Common myeloid progenitor, CD34-positive (primary cell): ENCODE measurements around the gene ZNF646.
A peak's percentile ranks its signal among the peaks of the same experiment; 100 is the strongest.

Experiments
- CTCF ChIA-PET: fragments of 350-600 bp; sonication (Branson Sonifier 250); formaldehyde crosslinking; loops from one replicate; lab custom pipeline; 2021; ENCODE audit warnings: antibody characterized with exemption; lab: Charles Lee
- POLR2A ChIA-PET: fragments of 350-600 bp; sonication (Branson Sonifier 250); formaldehyde crosslinking; loops from one replicate; lab custom pipeline; 2021; ENCODE audit warnings: antibody characterized with exemption; lab: Charles Lee
- DNase-seq, 3 donors: peaks; one replicate each; pipeline versions ENCODE4 v3.0.0 to v3.0.0-alpha.2; 2013
- H3K27ac ChIP-seq, 2 experiments: 1 replicate in 1 of 2; 2 replicates in 1 of 2; pipeline ENCODE4 v1.7.0; 2013; ENCODE audit warnings: inconsistent platforms in 2 of 2, low read length in 2 of 2, mild to moderate bottlenecking in 2 of 2, low read depth in 1 of 2, moderate library complexity in 1 of 2; ENCODE audit not compliant: severe bottlenecking in 2 of 2, insufficient read depth in 1 of 2, poor library complexity in 1 of 2
- H3K27me3 ChIP-seq, 5 experiments: replicated peaks in 2 of 5; 1 replicate in 3 of 5; 2 replicates in 2 of 5; pipeline versions ENCODE4 v1.6.1 to v1.7.0; 2013; ENCODE audit warnings: low read length in 4 of 5, mild to moderate bottlenecking in 2 of 5, moderate library complexity in 2 of 5, inconsistent platforms in 1 of 5; ENCODE audit not compliant: insufficient read depth in 5 of 5, control insufficient read depth in 4 of 5
- H3K36me3 ChIP-seq, 4 experiments: 1 replicate in 2 of 4; 2 replicates in 2 of 4; pipeline versions ENCODE4 v1.6.1 to v1.7.0; 2013; ENCODE audit warnings: low read length in 3 of 4, control low read depth in 1 of 4, mild to moderate bottlenecking in 1 of 4; ENCODE audit not compliant: control insufficient read depth in 4 of 4, insufficient read depth in 4 of 4
- H3K4me1 ChIP-seq, 4 experiments: 1 replicate in 3 of 4; 2 replicates in 1 of 4; pipeline versions ENCODE4 v1.6.1 to v1.7.1; 2013; ENCODE audit warnings: low read length in 3 of 4, mild to moderate bottlenecking in 3 of 4, control low read depth in 1 of 4, inconsistent platforms in 1 of 4, moderate library complexity in 1 of 4; ENCODE audit not compliant: control insufficient read depth in 4 of 4, insufficient read depth in 4 of 4; ENCODE audit errors: control extremely low read depth in 1 of 4
- H3K4me3 ChIP-seq, 7 experiments: 1 replicate in 4 of 7; 2 replicates in 3 of 7; pipeline versions ENCODE4 v1.5.1 to v1.7.0; 2013; ENCODE audit warnings: mild to moderate bottlenecking in 7 of 7, low read length in 6 of 7, moderate library complexity in 6 of 7, inconsistent platforms in 2 of 7, low read depth in 2 of 7, control low read depth in 1 of 7; ENCODE audit not compliant: insufficient read depth in 4 of 7, control insufficient read depth in 1 of 7; ENCODE audit errors: extremely low read depth in 1 of 7
- H3K9me3 ChIP-seq, 5 experiments: 1 replicate in 4 of 5; 2 replicates in 1 of 5; pipeline versions ENCODE4 v1.6.1 to v1.7.1; 2013; ENCODE audit warnings: low read length in 4 of 5, mild to moderate bottlenecking in 2 of 5, inconsistent platforms in 1 of 5, low read depth in 1 of 5, moderate library complexity in 1 of 5; ENCODE audit not compliant: control insufficient read depth in 4 of 5, insufficient read depth in 2 of 5; ENCODE audit errors: control extremely low read depth in 1 of 5
- WGBS: methylation state at CpG from one replicate; pipeline ENCODE4 v1.1.5; 2013; ENCODE audit not compliant: insufficient coverage; 5-methylcytosine and 5-hydroxymethylcytosine counted together

ZNF646 gene

GRCh38 chr16:31074814-31075183 is 577 bp downstream of the ZNF646 start:
- Histone ChIP-seq H3K4me3 (peak overlapping the region; percentile 93 to 100 (median 97)), H3K27ac (peak overlapping the region; percentile 97 to 99), H3K4me1 (peaks cover 12 to 41% (median 25%) of the 10 kb centered on the region in 4 experiments), H3K9me3 (no peaks in the 10 kb centered on the region), H3K36me3 (peaks cover 0 to 39% (median 31%) of the 10 kb centered on the region in 4 experiments), H3K27me3 (no peaks in the 10 kb centered on the region)
- POLR2A ChIA-PET: interaction anchor here (1.0 to 2.3 kb wide), 4 partner anchors 19 to 67 kb away, joined by 3 to 12 read pairs (median 4); partner anchors contain the start of gene STX4
- WGBS: 0% methylated on average over 6 of the region's 7 CpGs
- CTCF ChIA-PET: interaction anchor here (0.9 to 1.7 kb wide), 4 partner anchors 17 to 68 kb away, joined by 3 to 12 read pairs (median 4); no protein-coding TSS in a partner anchor
- no peak for DNase-seq

DNA sequence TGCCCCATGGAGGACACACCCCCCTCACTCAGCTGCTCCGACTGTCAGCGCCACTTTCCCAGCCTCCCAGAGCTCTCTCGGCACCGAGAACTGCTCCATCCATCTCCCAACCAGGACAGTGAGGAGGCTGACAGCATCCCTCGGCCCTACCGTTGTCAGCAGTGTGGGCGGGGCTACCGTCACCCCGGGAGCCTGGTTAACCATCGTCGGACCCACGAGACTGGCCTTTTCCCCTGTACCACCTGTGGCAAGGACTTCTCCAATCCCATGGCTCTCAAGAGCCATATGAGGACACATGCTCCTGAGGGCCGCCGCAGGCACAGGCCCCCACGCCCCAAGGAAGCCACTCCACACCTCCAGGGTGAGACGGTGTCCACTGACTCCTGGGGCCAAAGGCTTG is 2.1 kb downstream of the ZNF646 start:
- Histone ChIP-seq H3K4me3 (no peak overlapping the region), H3K4me1 (peaks cover 12 to 41% (median 25%) of the 10 kb centered on the region in 4 experiments), H3K27ac (no peak overlapping the region), H3K9me3 (no peaks in the 10 kb centered on the region), H3K36me3 (peaks cover 5 to 55% (median 45%) of the 10 kb centered on the region in 4 experiments), H3K27me3 (no peaks in the 10 kb centered on the region)
- WGBS: 94% methylated on average over 16 of the region's 16 CpGs
- CTCF ChIA-PET: interaction anchor here (1.2 to 1.7 kb wide), 3 partner anchors 9 to 66 kb away, joined by 3 to 6 read pairs (median 5); no protein-coding TSS in a partner anchor
- no peak for DNase-seq
- POLR2A ChIA-PET: no interaction called here

DNA sequence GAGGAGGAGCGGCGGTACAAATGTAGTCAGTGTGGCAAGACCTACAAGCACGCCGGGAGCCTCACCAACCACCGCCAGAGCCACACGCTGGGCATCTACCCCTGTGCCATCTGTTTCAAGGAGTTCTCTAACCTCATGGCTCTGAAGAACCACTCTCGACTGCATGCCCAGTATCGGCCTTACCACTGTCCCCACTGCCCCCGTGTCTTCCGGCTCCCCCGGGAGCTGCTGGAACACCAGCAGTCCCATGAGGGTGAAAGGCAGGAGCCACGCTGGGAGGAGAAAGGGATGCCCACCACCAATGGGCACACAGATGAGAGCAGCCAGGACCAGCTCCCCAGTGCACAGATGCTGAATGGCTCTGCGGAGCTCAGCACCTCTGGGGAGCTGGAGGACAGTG is 2.8 kb downstream of the ZNF646 start:
- DNase-seq: no peak
- H3K36me3 ChIP-seq: peaks cover 6 to 59% (median 50%) of the 10 kb centered on the region in 4 experiments
- H3K4me1 ChIP-seq: peaks cover 12 to 34% (median 24%) of the 10 kb centered on the region in 4 experiments
- H3K27me3 ChIP-seq: no peaks in the 10 kb centered on the region
- peak overlapping the region in 1 of 2 experiments; percentile 30 for H3K27ac ChIP-seq
- ChIA-PET POLR2A (interaction anchor here (0.6 kb wide), 1 partner anchor 14 kb away, joined by 3 read pairs; no protein-coding TSS in a partner anchor), CTCF (interaction anchor here (0.8 to 1.3 kb wide), 3 partner anchors 15 to 80 kb away, joined by 3 to 4 read pairs (median 3); no protein-coding TSS in a partner anchor)
- H3K4me3 ChIP-seq: no peak overlapping the region
- no peaks in the 10 kb centered on the region for H3K9me3 ChIP-seq
- WGBS: over 99% methylated on average over 12 of the region's 13 CpGs

DNA sequence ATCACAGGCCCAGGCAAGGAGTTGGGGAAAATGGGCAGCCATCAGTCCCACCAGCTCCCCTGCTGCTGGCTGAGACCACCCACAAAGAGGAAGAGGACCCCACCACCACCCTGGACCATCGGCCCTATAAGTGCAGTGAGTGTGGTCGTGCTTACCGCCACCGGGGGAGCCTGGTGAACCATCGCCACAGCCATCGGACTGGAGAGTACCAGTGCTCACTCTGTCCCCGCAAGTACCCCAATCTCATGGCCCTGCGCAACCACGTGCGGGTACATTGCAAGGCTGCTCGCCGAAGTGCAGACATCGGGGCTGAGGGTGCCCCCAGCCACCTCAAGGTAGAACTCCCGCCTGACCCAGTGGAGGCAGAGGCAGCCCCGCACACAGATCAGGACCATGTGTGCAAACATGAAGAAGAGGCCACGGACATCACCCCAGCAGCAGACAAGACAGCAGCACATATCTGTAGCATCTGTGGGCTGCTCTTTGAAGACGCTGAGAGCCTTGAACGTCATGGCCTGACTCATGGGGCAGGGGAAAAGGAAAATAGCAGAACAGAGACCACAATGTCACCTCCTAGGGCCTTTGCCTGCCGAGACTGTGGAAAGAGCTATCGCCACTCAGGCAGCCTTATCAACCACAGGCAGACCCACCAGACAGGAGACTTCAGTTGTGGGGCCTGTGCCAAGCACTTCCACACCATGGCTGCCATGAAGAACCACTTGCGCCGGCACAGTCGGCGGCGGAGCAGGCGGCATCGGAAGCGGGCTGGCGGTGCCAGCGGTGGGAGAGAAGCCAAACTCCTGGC is 3.6 kb downstream of the ZNF646 start:
- CTCF ChIA-PET: interaction anchor here (0.8 to 1.3 kb wide), 3 partner anchors 14 to 79 kb away, joined by 3 to 4 read pairs (median 3); no protein-coding TSS in a partner anchor

DNA sequence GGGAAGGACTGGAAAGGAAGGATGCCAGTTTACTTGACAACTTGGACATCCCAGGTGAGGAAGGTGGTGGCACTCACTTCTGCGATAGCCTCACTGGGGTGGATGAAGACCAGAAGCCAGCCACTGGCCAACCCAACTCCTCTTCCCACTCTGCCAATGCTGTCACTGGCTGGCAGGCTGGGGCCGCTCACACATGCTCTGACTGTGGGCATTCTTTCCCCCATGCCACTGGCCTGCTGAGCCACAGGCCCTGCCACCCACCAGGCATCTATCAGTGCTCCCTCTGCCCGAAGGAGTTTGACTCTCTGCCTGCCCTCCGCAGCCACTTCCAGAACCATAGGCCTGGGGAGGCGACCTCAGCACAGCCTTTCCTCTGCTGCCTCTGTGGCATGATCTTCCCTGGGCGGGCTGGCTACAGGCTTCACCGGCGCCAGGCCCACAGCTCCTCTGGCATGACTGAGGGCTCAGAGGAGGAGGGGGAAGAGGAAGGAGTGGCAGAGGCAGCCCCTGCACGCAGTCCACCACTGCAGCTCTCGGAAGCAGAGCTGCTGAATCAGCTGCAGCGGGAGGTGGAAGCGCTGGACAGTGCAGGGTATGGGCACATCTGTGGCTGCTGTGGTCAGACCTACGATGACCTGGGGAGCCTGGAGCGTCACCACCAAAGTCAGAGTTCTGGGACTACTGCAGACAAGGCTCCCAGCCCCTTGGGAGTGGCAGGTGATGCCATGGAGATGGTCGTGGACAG is 4.5 kb downstream of the ZNF646 start:
- DNase-seq: no peak
- Histone ChIP-seq H3K4me3 (no peak overlapping the region), H3K27ac (no peak overlapping the region), H3K4me1 (peaks cover 4 to 25% (median 15%) of the 10 kb centered on the region in 4 experiments), H3K27me3 (no peaks in the 10 kb centered on the region), H3K36me3 (peaks cover 6 to 74% (median 62%) of the 10 kb centered on the region in 4 experiments), H3K9me3 (no peaks in the 10 kb centered on the region)
- WGBS: 97% methylated on average over 14 of the region's 15 CpGs
- CTCF ChIA-PET: interaction anchor here (1.4 to 2.1 kb wide), 2 partner anchors 12 to 14 kb away, joined by 4 to 7 read pairs; no protein-coding TSS in a partner anchor
- POLR2A ChIA-PET: interaction anchor here (1.0 kb wide), 1 partner anchor 12 kb away, joined by 3 read pairs; no protein-coding TSS in a partner anchor

More for the DNA sequence above, 3.6 kb downstream of the ZNF646 start:
- POLR2A ChIA-PET: interaction anchor here (0.6 to 1.0 kb wide), 2 partner anchors 13 to 14 kb away, joined by 3 read pairs; no protein-coding TSS in a partner anchor
- peak; percentile 42 to 75 (median 55) for DNase-seq
- H3K27ac ChIP-seq: peak overlapping the region in 1 of 2 experiments; percentile 30
- no peaks in the 10 kb centered on the region for H3K27me3 ChIP-seq
- peaks cover 4 to 27% (median 16%) of the 10 kb centered on the region in 4 experiments for H3K4me1 ChIP-seq
- 94% methylated on average over 24 of the region's 30 CpGs for WGBS
- H3K36me3 ChIP-seq: peaks cover 6 to 66% (median 55%) of the 10 kb centered on the region in 4 experiments
- no peaks in the 10 kb centered on the region for H3K9me3 ChIP-seq
- no peak overlapping the region for H3K4me3 ChIP-seq

DNA sequence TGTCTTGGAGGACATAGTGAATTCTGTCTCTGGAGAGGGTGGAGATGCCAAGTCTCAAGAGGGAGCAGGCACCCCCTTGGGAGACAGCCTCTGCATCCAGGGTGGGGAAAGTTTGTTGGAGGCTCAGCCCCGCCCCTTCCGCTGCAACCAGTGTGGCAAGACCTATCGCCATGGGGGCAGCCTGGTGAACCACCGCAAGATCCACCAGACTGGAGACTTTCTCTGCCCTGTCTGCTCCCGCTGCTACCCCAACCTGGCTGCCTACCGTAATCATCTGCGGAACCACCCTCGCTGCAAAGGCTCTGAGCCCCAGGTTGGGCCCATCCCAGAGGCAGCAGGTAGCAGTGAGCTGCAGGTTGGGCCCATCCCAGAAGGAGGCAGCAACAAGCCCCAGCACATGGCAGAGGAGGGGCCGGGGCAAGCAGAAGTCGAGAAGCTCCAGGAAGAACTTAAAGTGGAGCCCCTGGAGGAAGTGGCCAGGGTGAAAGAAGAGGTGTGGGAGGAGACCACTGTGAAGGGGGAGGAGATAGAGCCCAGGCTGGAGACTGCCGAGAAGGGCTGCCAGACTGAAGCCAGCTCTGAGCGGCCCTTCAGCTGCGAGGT is 5.2 kb downstream of the ZNF646 start:
- H3K4me3 ChIP-seq: no peak overlapping the region
- peaks cover 4 to 25% (median 14%) of the 10 kb centered on the region in 4 experiments for H3K4me1 ChIP-seq
- H3K27ac ChIP-seq: no peak overlapping the region
- H3K36me3 ChIP-seq: peaks cover 6 to 81% (median 65%) of the 10 kb centered on the region in 4 experiments
- no peaks in the 10 kb centered on the region for H3K9me3 ChIP-seq
- 82% methylated on average over 13 of the region's 13 CpGs for WGBS
- ChIA-PET POLR2A (no interaction called here), CTCF (interaction anchor here (0.6 to 2.1 kb wide), 3 partner anchors 11 to 118 kb away, joined by 3 to 7 read pairs (median 4); no protein-coding TSS in a partner anchor)
- DNase-seq: peak in 2 of 3 donors; percentile 31 to 54
- H3K27me3 ChIP-seq: no peaks in the 10 kb centered on the region
